Epithelial cell of esophagus (primary cell): ENCODE measurements around the gene CHPF2.

Experiments
- DNase-seq: peaks from one replicate; pipeline ENCODE4 v3.0.0; 2010; ENCODE audit warnings: low read depth
- H3K4me3 ChIP-seq: 2 replicates; pipeline ENCODE4 v1.5.1; 2011; ENCODE audit warnings: mild to moderate bottlenecking, low read length, control low read depth
- TF ChIP-seq, protein P1 (sequence below): IDR thresholded peaks from 2 replicates; pipeline ENCODE4 v1.5.1; 2011; ENCODE audit warnings: low read depth, mild to moderate bottlenecking, low read length, control low read depth, inconsistent platforms; ENCODE audit not compliant: insufficient read depth; ENCODE audit errors: missing control alignments

CHPF2 gene

GRCh38 chr7:151235091-151235787, 3.0 kb downstream of the CHPF2 start:
- TF ChIP-seq, protein P1, sequence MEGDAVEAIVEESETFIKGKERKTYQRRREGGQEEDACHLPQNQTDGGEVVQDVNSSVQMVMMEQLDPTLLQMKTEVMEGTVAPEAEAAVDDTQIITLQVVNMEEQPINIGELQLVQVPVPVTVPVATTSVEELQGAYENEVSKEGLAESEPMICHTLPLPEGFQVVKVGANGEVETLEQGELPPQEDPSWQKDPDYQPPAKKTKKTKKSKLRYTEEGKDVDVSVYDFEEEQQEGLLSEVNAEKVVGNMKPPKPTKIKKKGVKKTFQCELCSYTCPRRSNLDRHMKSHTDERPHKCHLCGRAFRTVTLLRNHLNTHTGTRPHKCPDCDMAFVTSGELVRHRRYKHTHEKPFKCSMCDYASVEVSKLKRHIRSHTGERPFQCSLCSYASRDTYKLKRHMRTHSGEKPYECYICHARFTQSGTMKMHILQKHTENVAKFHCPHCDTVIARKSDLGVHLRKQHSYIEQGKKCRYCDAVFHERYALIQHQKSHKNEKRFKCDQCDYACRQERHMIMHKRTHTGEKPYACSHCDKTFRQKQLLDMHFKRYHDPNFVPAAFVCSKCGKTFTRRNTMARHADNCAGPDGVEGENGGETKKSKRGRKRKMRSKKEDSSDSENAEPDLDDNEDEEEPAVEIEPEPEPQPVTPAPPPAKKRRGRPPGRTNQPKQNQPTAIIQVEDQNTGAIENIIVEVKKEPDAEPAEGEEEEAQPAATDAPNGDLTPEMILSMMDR: no peak
- H3K4me3 ChIP-seq: no peak overlapping the region
- no peak for DNase-seq

GRCh38 chr7:151236406-151236805, 4.1 kb downstream of the CHPF2 start:
- H3K4me3 ChIP-seq: no peak overlapping the region
- DNase-seq: no peak
- TF ChIP-seq, protein P1: no peak

- no peak overlapping the region for H3K4me3 ChIP-seq
- no peak for DNase-seq
- TF ChIP-seq, protein P1: no peak
Measured at GRCh38 chr7:151237244-151238189, 5.2 kb downstream of the CHPF2 start.

GRCh38 chr7:151238190-151238810, 6.0 kb downstream of the CHPF2 start:
- TF ChIP-seq, protein P1: no peak
- DNase-seq: no peak
- no peak overlapping the region for H3K4me3 ChIP-seq

GRCh38 chr7:151238924-151239836, 6.9 kb downstream of the CHPF2 start:
- no peak overlapping the region for H3K4me3 ChIP-seq
- TF ChIP-seq, protein P1: no peak
- no peak for DNase-seq

DNA sequence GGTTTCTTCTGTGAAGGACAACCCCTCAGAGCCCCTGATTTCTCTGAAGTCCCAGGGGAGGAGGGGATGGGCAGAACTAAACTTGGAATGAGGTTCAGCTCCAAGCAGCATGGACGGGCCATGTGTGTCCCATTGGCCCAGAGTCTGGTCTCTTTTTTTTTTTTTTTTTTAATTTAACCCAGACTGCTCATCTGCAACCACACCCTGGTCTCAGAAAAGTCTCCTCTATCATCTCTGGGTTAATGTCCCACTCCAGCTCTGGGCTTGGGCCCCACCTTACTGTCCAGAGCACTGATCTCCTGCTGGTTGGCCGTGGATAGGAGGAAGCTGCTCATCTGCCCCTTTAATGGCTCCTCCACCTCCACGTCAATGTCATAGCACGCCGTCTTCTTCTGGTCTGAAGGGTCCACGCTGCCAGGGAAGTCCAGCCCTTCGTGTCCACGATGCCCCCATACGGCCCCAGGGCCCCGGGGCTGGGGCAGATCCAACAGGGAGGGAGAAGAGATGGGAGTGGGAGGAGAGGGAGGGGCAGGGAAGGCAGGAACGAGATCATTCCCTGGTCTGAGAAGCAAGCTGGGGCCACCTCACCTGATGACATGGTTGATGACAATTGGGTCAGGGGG, 7.7 kb downstream of the CHPF2 start:
- H3K4me3 ChIP-seq: no peak overlapping the region
- TF ChIP-seq, protein P1: no peak
- no peak for DNase-seq
